ENCODE results near the gene CLDND1. TPM values are rescaled to one million over a fixed set of nuclear protein-coding genes. Genes with fewer than 3 reads are reported as not detected.

CLDND1 gene
- total and polyA plus RNA-seq, 2 of the 13 experiments (the other 11 are each of a cell fraction or from before 2014, with no cell fraction given) = 50.8 to 121 TPM

GRCh38 chr3:98548544-98548943 is 25.8 kb upstream of the CLDND1 start:
- Histone ChIP-seq H3K4me1 (ENCODE audit: insufficient read depth, low read length) (no peaks in the 10 kb centered on the region), H3K4me3 (replicated peaks in 1 of 3; ENCODE audit: insufficient read depth in 1 of 3, low read depth in 2 of 3, low read length in 3 of 3) (no peak overlapping the region), H3K27ac (ENCODE audit: extremely low read length, insufficient read depth, low read length) (no peak overlapping the region), H3K4me2 (ENCODE audit: low read depth, low read length) (no peak overlapping the region), H3K9ac (ENCODE audit: insufficient read depth, low read depth, low read length) (no peak overlapping the region), H3K27me3 (ENCODE audit: control insufficient read depth in 1 of 2, insufficient read depth in 2 of 2, low read length in 2 of 2) (no peaks in the 10 kb centered on the region), H2AFZ (ENCODE audit: low read length) (no peak overlapping the region), H4K20me1 (ENCODE audit: insufficient read depth, low read length) (no peaks in the 10 kb centered on the region), H3K79me2 (ENCODE audit: insufficient read depth, low read length) (no peaks in the 10 kb centered on the region), H3K36me3 (replicated peaks in 1 of 2; ENCODE audit: control insufficient read depth in 1 of 2, insufficient read depth in 2 of 2, low read length in 2 of 2) (no peaks in the 10 kb centered on the region), H3K9me3 (ENCODE audit: low read length) (no peaks in the 10 kb centered on the region)
- no peak for DNase-seq (ENCODE audit: low spot score)
- ChIA-PET POLR2A (no interaction called here), CTCF (ENCODE audit: low intra/inter-chr PET ratio, low total read pairs) (no interaction called here)
- in situ Hi-C loops (cut with HindIII; ENCODE audit: extremely low pct_ligation_motif_present, low pct_unique_long_range_greater_than_20kb) (no loop called here), intact Hi-C loops (cut with micrococcal nuclease; ENCODE audit: unreplicated experiment) (no loop called here)
- 56% methylated on average over 4 of the region's 5 CpGs for WGBS (ENCODE audit: low lambda C conversion rate)
- no peak for TF ChIP-seq NFKBIZ (CRISPR knock-in tag; IDR thresholded peaks at IDR 0.05)
- TF ChIP-seq ZNF660 (CRISPR knock-in tag; IDR thresholded peaks at IDR 0.05; ENCODE audit: borderline replicate concordance, low read depth) = no peak
- TF ChIP-seq U2AF2 (IDR thresholded peaks at IDR 0.05; ENCODE audit: low read depth, low read length) = no peak
- no peak for TF ChIP-seq SRF (IDR thresholded peaks at IDR 0.05; ENCODE audit: low read depth, low read length)
- TF ChIP-seq, protein P1, sequence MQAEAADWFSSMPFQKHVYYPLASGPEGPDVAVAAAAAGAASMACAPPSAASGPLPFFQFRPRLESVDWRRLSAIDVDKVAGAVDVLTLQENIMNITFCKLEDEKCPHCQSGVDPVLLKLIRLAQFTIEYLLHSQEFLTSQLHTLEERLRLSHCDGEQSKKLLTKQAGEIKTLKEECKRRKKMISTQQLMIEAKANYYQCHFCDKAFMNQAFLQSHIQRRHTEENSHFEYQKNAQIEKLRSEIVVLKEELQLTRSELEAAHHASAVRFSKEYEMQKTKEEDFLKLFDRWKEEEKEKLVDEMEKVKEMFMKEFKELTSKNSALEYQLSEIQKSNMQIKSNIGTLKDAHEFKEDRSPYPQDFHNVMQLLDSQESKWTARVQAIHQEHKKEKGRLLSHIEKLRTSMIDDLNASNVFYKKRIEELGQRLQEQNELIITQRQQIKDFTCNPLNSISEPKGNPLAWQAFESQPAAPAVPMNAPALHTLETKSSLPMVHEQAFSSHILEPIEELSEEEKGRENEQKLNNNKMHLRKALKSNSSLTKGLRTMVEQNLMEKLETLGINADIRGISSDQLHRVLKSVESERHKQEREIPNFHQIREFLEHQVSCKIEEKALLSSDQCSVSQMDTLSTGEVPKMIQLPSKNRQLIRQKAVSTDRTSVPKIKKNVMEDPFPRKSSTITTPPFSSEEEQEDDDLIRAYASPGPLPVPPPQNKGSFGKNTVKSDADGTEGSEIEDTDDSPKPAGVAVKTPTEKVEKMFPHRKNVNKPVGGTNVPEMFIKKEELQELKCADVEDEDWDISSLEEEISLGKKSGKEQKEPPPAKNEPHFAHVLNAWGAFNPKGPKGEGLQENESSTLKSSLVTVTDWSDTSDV (CRISPR knock-in tag; IDR thresholded peaks at IDR 0.05) = no peak
- no peak for TF ChIP-seq CEBPB (IDR thresholded peaks at IDR 0.05; ENCODE audit: borderline replicate concordance, low read depth, low read length)
- ATAC-seq = no peak
- BruUV-seq (replicated peaks) = no TSS peak
- FAIRE-seq = no peak

GRCh38 chr3:98545940-98546339 is 23.2 kb upstream of the CLDND1 start:
- CTCF ChIA-PET (ENCODE audit: low intra/inter-chr PET ratio, low total read pairs) = no interaction called here
- no peak for TF ChIP-seq CAMTA2 (CRISPR knock-in tag; IDR thresholded peaks at IDR 0.05; ENCODE audit: borderline replicate concordance)
- TF ChIP-seq FOXM1 (CRISPR knock-in tag; IDR thresholded peaks at IDR 0.05) = no peak
- TF ChIP-seq, protein P2, sequence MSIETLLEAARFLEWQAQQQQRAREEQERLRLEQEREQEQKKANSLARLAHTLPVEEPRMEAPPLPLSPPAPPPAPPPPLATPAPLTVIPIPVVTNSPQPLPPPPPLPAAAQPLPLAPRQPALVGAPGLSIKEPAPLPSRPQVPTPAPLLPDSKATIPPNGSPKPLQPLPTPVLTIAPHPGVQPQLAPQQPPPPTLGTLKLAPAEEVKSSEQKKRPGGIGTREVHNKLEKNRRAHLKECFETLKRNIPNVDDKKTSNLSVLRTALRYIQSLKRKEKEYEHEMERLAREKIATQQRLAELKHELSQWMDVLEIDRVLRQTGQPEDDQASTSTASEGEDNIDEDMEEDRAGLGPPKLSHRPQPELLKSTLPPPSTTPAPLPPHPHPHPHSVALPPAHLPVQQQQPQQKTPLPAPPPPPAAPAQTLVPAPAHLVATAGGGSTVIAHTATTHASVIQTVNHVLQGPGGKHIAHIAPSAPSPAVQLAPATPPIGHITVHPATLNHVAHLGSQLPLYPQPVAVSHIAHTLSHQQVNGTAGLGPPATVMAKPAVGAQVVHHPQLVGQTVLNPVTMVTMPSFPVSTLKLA (IDR thresholded peaks at IDR 0.05) = no peak
- no peak for TF ChIP-seq ZNF740 (CRISPR knock-in tag; IDR thresholded peaks at IDR 0.05)
- no peak for TF ChIP-seq MLXIP (CRISPR knock-in tag; IDR thresholded peaks at IDR 0.05; ENCODE audit: borderline replicate concordance)

More at GRCh38 chr3:98545940-98546339, 23.2 kb upstream of the CLDND1 start:
- no peak overlapping the region for H3K4me3 ChIP-seq (replicated peaks in 1 of 3; ENCODE audit: insufficient read depth in 1 of 3, low read depth in 2 of 3, low read length in 3 of 3)
- H3K27ac ChIP-seq (ENCODE audit: extremely low read length, insufficient read depth, low read length) = no peak overlapping the region
- in situ Hi-C loops (cut with HindIII; ENCODE audit: extremely low pct_ligation_motif_present, low pct_unique_long_range_greater_than_20kb) = no loop called here
- H3K9me3 ChIP-seq (ENCODE audit: low read length) = no peaks in the 10 kb centered on the region
- BruUV-seq (replicated peaks) = no TSS peak
- intact Hi-C loops (cut with micrococcal nuclease; ENCODE audit: unreplicated experiment) = no loop called here
- no peak overlapping the region for H3K4me2 ChIP-seq (ENCODE audit: low read depth, low read length)
- POLR2A ChIA-PET = no interaction called here
- H4K20me1 ChIP-seq (ENCODE audit: insufficient read depth, low read length) = no peaks in the 10 kb centered on the region
- FAIRE-seq (no peak), DNase-seq (ENCODE audit: low spot score) (no peak), ATAC-seq (no peak)
- H3K4me1 ChIP-seq (ENCODE audit: insufficient read depth, low read length) = peaks cover 6% of the 10 kb centered on the region; the same call in 1 of the 2 replicates
- 29% methylated on average over 5 of the region's 5 CpGs for WGBS (ENCODE audit: low lambda C conversion rate)
- H3K79me2 ChIP-seq (ENCODE audit: insufficient read depth, low read length) = no peaks in the 10 kb centered on the region
- H2AFZ ChIP-seq (ENCODE audit: low read length) = no peak overlapping the region
- no peak overlapping the region for H3K9ac ChIP-seq (ENCODE audit: insufficient read depth, low read depth, low read length)
- no peaks in the 10 kb centered on the region for H3K36me3 ChIP-seq (replicated peaks in 1 of 2; ENCODE audit: control insufficient read depth in 1 of 2, insufficient read depth in 2 of 2, low read length in 2 of 2)
- H3K27me3 ChIP-seq (ENCODE audit: control insufficient read depth in 1 of 2, insufficient read depth in 2 of 2, low read length in 2 of 2) = no peaks in the 10 kb centered on the region

Measured in HepG2 (cell line).